CD8-positive, alpha-beta memory T cell (primary cell): ENCODE results near the gene PRR14L. TPM values are rescaled to one million over a fixed set of nuclear protein-coding genes. Genes with fewer than 3 reads are reported as not detected.
A peak's percentile ranks its signal among the peaks of the same experiment; 100 is the strongest.
"Not testable (repeated sequence)": the region's sequence is repeated elsewhere in the genome, so short reads cannot be mapped to it uniquely, and the experiment has no call there.

Source experiments
- CTCF ChIA-PET: fragments of 350-600 bp; sonication (Branson Sonifier 250); formaldehyde crosslinking; loops from one replicate; lab custom pipeline; 2021; ENCODE audit warnings: antibody characterized with exemption; lab: Charles Lee
- POLR2A ChIA-PET: fragments of 350-600 bp; sonication (Branson Sonifier 250); formaldehyde crosslinking; loops from one replicate; lab custom pipeline; 2021; ENCODE audit warnings: antibody characterized with exemption; lab: Charles Lee
- DNase-seq, 5 donors: peaks; one replicate each; pipeline versions ENCODE4 v3.0.0 to v3.0.0-alpha.2; 2020 to 2022; ENCODE audit warnings: mixed read lengths in 1 of 5
- H3K27ac ChIP-seq: one replicate; pipeline ENCODE4 v1.7.0; 2013; ENCODE audit warnings: low read depth, mild to moderate bottlenecking, low read length, moderate library complexity
- H3K27me3 ChIP-seq: 2 replicates; pipeline ENCODE4 v1.7.0; 2013; ENCODE audit warnings: low read length, mild to moderate bottlenecking; ENCODE audit not compliant: insufficient read depth, poor library complexity, severe bottlenecking
- H3K36me3 ChIP-seq: 2 replicates; pipeline ENCODE4 v1.7.0; 2013; ENCODE audit warnings: mild to moderate bottlenecking, low read length, moderate library complexity; ENCODE audit not compliant: insufficient read depth
- H3K4me1 ChIP-seq: 2 replicates; pipeline ENCODE4 v1.7.0; 2013; ENCODE audit warnings: mild to moderate bottlenecking, low read length, moderate library complexity; ENCODE audit not compliant: insufficient read depth
- H3K4me3 ChIP-seq: 2 replicates; pipeline ENCODE4 v1.7.0; 2013; ENCODE audit warnings: mild to moderate bottlenecking, low read length
- H3K9me3 ChIP-seq: 2 replicates; pipeline ENCODE4 v1.7.0; 2013; ENCODE audit warnings: mild to moderate bottlenecking, low read length
- H3K27ac Mint-ChIP-seq, 8 donors: one replicate each; pipeline ENCODE4 v1.8.0; 2020 to 2021; ENCODE audit warnings: mixed read lengths in 8 of 8, mild to moderate bottlenecking in 6 of 8, inconsistent platforms in 3 of 8, moderate library complexity in 3 of 8
- H3K27me3 Mint-ChIP-seq, 2 donors: one replicate each; pipeline ENCODE4 v1.8.0; 2020 to 2021; ENCODE audit warnings: mixed read lengths in 2 of 2, mild to moderate bottlenecking in 1 of 2, moderate library complexity in 1 of 2
- H3K36me3 Mint-ChIP-seq, 3 donors: one replicate each; pipeline ENCODE4 v1.8.0; 2020 to 2021; ENCODE audit warnings: mixed read lengths in 3 of 3, inconsistent platforms in 1 of 3, mild to moderate bottlenecking in 1 of 3
- H3K4me1 Mint-ChIP-seq, 3 donors: one replicate each; pipeline ENCODE4 v1.8.0; 2020 to 2021; ENCODE audit warnings: mixed read lengths in 3 of 3, inconsistent platforms in 1 of 3, mild to moderate bottlenecking in 1 of 3
- H3K4me3 Mint-ChIP-seq, 7 donors: one replicate each; pipeline ENCODE4 v1.8.0; 2020 to 2021; ENCODE audit warnings: mixed read lengths in 7 of 7, mild to moderate bottlenecking in 6 of 7, moderate library complexity in 4 of 7, inconsistent platforms in 2 of 7
- H3K9me3 Mint-ChIP-seq, 5 donors: one replicate each; pipeline ENCODE4 v1.8.0; 2020 to 2022; ENCODE audit warnings: mixed read lengths in 5 of 5, mild to moderate bottlenecking in 3 of 5, moderate library complexity in 2 of 5, inconsistent platforms in 1 of 5
- polyA plus RNA-seq: library from polyadenylated mRNA; unstranded; fragments of 300-500 nt; fragmentation: Illumina TruSeq; gene quantifications from one replicate; pipeline ENCODE4 v1.2.3, GENCODE V29; 2021
- total RNA-seq, 2 experiments: library from RNA; stranded (reverse); gene quantifications; one replicate each; pipeline ENCODE4 v1.2.3, GENCODE V29; 2021

The PRR14L gene
- total RNA-seq (10 to 100 TPM; 50.4 to 52.1 TPM), polyA plus RNA-seq (21.0 TPM)

DNA sequence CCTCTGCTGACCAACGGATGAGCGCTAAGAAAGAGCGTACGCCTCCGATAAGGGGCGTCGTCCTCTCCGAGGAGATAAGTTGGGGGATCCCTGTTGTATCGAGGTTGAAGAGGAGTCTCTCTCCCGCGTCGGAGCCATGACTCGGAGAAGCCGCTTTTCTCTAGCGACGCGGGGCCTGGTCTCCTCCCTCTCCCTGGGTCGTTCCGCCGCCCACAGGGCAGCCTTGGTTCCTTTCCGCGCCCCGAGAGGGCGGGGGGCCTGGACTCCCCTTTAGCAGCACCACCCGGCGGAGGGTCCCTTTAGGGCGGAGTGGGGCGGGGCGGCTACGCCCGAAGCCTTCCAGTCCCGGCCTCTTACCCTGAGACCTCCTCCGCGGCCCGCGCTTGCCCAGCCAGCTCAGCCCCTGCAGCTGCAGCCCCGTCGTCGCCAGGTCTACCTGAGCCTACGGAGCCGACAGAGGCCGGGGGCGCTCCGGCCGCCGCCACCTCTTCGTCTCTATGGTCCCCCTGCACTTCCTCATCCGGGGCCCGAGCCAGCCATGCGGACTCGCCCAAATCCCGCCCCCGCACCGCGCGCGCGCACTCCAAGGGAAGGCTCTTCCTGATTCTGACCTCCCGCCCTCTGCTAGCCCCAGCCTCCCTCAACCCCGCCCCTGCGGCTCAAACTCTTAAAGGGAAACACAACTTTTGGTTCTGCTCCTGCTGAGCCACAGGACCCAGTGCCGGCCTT is at the start of gene PRR14L:
Gene PRR14L (minus strand): TSS at position 497 of the 729 bp plus-strand sequence. CDS start 11,272 bp downstream, outside the sequence.
- Mint-ChIP-seq H3K4me3 (peak within 1 kb of the TSS; percentile 88 to 99 (median 94)), H3K27ac (peak within 1 kb of the TSS; percentile 85 to 97 (median 95)), H3K4me1 (peaks cover 51 to 64% (median 60%) of the 10 kb centered on the region in 3 donors), H3K9me3 (no peaks in the 10 kb centered on the region), H3K36me3 (peaks cover 0 to 18% (median 0%) of the 10 kb centered on the region in 3 donors), H3K27me3 (no peaks in the 10 kb centered on the region)
- Histone ChIP-seq H3K9me3 (no peaks in the 10 kb centered on the region), H3K27ac (peak within 1 kb of the TSS; percentile 81), H3K27me3 (no peaks in the 10 kb centered on the region), H3K4me1 (peaks cover 47% of the 10 kb centered on the region), H3K4me3 (peak within 1 kb of the TSS; percentile 78), H3K36me3 (no peaks in the 10 kb centered on the region)
- CTCF ChIA-PET, result interaction anchor here (1.0 kb wide), 1 partner anchor 84 kb away, joined by 3 read pairs; no protein-coding TSS in a partner anchor
- POLR2A ChIA-PET, result no interaction called here
- peak; percentile 96 to 98 (median 97) for DNase-seq

DNA sequence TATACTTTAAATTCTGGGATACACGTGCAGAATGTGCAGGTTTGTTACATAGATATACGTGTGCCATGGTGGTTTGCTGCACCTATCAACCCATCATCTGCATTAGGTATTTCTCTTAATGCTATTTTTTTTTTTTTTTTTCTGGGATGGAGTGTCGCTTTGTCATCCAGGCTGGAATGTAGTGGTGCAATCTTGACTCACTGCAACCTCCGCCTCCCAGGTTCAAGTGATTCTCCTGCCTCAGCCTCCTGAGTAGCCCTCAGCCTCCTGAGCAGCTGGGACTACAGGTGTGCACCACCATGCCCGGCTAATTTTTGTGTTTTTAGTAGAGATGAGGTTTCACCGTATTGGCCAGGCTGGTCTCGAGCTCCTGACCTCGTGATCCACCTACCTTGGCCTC is 49.4 kb upstream of the PRR14L start:
- H3K27ac Mint-ChIP-seq, H3K4me3 Mint-ChIP-seq, H3K27me3 Mint-ChIP-seq, CTCF ChIA-PET, H3K4me3 ChIP-seq, H3K4me1 Mint-ChIP-seq, H3K27ac ChIP-seq, H3K27me3 ChIP-seq, H3K4me1 ChIP-seq, H3K9me3 Mint-ChIP-seq, POLR2A ChIA-PET, H3K9me3 ChIP-seq, DNase-seq: not testable (repeated sequence)
- H3K36me3 ChIP-seq, result peaks cover 29% of the 10 kb centered on the region
- peaks cover 13 to 71% (median 22%) of the 10 kb centered on the region in 3 donors for H3K36me3 Mint-ChIP-seq

DNA sequence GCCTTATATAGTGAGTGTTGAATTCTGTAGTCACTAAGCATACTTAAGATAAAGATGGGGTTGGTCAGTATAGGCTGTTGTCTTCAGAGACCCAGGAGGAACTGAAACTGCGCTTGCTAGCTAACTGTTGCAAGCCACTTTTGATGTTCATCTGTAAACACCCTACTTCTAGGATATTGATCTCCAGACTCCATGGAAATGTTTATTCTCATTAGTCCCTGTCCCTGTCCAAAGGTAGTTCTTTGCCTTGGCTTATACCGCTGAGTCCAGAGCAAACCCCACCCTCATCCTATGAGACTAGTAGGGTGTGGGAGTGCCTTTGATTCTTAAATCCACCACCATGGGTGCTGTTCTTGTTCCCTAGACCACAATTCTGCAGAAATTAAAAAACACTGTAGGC is 40.3 kb upstream of the PRR14L start:
- no peaks in the 10 kb centered on the region for H3K4me1 Mint-ChIP-seq
- no peaks in the 10 kb centered on the region for H3K27me3 ChIP-seq
- H3K27me3 Mint-ChIP-seq, result no peaks in the 10 kb centered on the region
- H3K4me3 ChIP-seq, result no peak overlapping the region
- H3K27ac ChIP-seq, result no peak overlapping the region
- H3K9me3 ChIP-seq, result no peaks in the 10 kb centered on the region
- H3K27ac Mint-ChIP-seq, result peak overlapping the region in 2 of 8 donors; percentile 29 to 62
- DNase-seq, result no peak
- no peak overlapping the region for H3K4me3 Mint-ChIP-seq
- ChIA-PET POLR2A (no interaction called here), CTCF (no interaction called here)
- no peaks in the 10 kb centered on the region for H3K9me3 Mint-ChIP-seq
- no peaks in the 10 kb centered on the region for H3K4me1 ChIP-seq
- H3K36me3 Mint-ChIP-seq, result peaks cover 0 to 47% (median 10%) of the 10 kb centered on the region in 3 donors
- no peaks in the 10 kb centered on the region for H3K36me3 ChIP-seq

GRCh38 chr22:31789803-31790202 is 39.9 kb upstream of the PRR14L start:
- Histone ChIP-seq H3K27ac (no peak overlapping the region), H3K36me3 (peaks cover 3% of the 10 kb centered on the region), H3K4me1 (no peaks in the 10 kb centered on the region), H3K9me3 (no peaks in the 10 kb centered on the region), H3K27me3 (no peaks in the 10 kb centered on the region), H3K4me3 (no peak overlapping the region)
- Mint-ChIP-seq H3K9me3 (no peaks in the 10 kb centered on the region), H3K4me3 (no peak overlapping the region), H3K36me3 (peaks cover 3 to 51% (median 13%) of the 10 kb centered on the region in 3 donors), H3K27ac (peak overlapping the region in 2 of 8 donors; percentile 6 to 62), H3K4me1 (no peaks in the 10 kb centered on the region), H3K27me3 (no peaks in the 10 kb centered on the region)
- no peak for DNase-seq
- ChIA-PET CTCF (interaction anchor here (1.2 kb wide), 1 partner anchor 15 kb away, joined by 3 read pairs; no protein-coding TSS in a partner anchor), POLR2A (no interaction called here)

- Histone ChIP-seq H3K4me1 (no peaks in the 10 kb centered on the region), H3K36me3 (peaks cover 24% of the 10 kb centered on the region), H3K27ac (no peak overlapping the region), H3K9me3 (no peaks in the 10 kb centered on the region), H3K27me3 (no peaks in the 10 kb centered on the region), H3K4me3 (no peak overlapping the region)
- peaks cover 4 to 75% (median 15%) of the 10 kb centered on the region in 3 donors for H3K36me3 Mint-ChIP-seq
- no peaks in the 10 kb centered on the region for H3K9me3 Mint-ChIP-seq
- no peak for DNase-seq
- H3K27me3 Mint-ChIP-seq, result no peaks in the 10 kb centered on the region
- no peak overlapping the region for H3K4me3 Mint-ChIP-seq
- ChIA-PET CTCF (interaction anchor here (0.7 kb wide), 1 partner anchor 1754 kb away, joined by 3 read pairs; no protein-coding TSS in a partner anchor), POLR2A (no interaction called here)
- no peak overlapping the region for H3K27ac Mint-ChIP-seq
- no peaks in the 10 kb centered on the region for H3K4me1 Mint-ChIP-seq
Measured at GRCh38 chr22:31776231-31776630, 26.3 kb upstream of the PRR14L start.

- H3K4me3 ChIP-seq, result no peak overlapping the region
- no peaks in the 10 kb centered on the region for H3K4me1 Mint-ChIP-seq
- no peaks in the 10 kb centered on the region for H3K27me3 ChIP-seq
- no peaks in the 10 kb centered on the region for H3K4me1 ChIP-seq
- no peak overlapping the region for H3K4me3 Mint-ChIP-seq
- DNase-seq, result no peak
- ChIA-PET CTCF (interaction anchor here (1.4 kb wide), 1 partner anchor 197 kb away, joined by 3 read pairs; no protein-coding TSS in a partner anchor), POLR2A (no interaction called here)
- H3K27ac ChIP-seq, result no peak overlapping the region
- H3K36me3 ChIP-seq, result peaks cover 4% of the 10 kb centered on the region
- H3K9me3 Mint-ChIP-seq, result no peaks in the 10 kb centered on the region
- peaks cover 0 to 73% (median 5%) of the 10 kb centered on the region in 3 donors for H3K36me3 Mint-ChIP-seq
- no peak overlapping the region for H3K27ac Mint-ChIP-seq
- H3K27me3 Mint-ChIP-seq, result no peaks in the 10 kb centered on the region
- H3K9me3 ChIP-seq, result no peaks in the 10 kb centered on the region
Measured at GRCh38 chr22:31773416-31773815, 23.5 kb upstream of the PRR14L start.

- Histone ChIP-seq H3K4me3 (no peak overlapping the region), H3K27ac (no peak overlapping the region), H3K36me3 (peaks cover 17% of the 10 kb centered on the region), H3K27me3 (no peaks in the 10 kb centered on the region), H3K9me3 (no peaks in the 10 kb centered on the region), H3K4me1 (no peaks in the 10 kb centered on the region)
- DNase-seq, result no peak
- Mint-ChIP-seq H3K4me1 (peaks cover 0 to 2% (median 0%) of the 10 kb centered on the region in 3 donors), H3K36me3 (peaks cover 13 to 75% (median 13%) of the 10 kb centered on the region in 3 donors), H3K27ac (no peak overlapping the region), H3K9me3 (no peaks in the 10 kb centered on the region), H3K27me3 (no peaks in the 10 kb centered on the region), H3K4me3 (no peak overlapping the region)
- POLR2A ChIA-PET, result no interaction called here
- CTCF ChIA-PET, result no interaction called here
Measured at GRCh38 chr22:31768422-31769059, 18.6 kb upstream of the PRR14L start.

DNA sequence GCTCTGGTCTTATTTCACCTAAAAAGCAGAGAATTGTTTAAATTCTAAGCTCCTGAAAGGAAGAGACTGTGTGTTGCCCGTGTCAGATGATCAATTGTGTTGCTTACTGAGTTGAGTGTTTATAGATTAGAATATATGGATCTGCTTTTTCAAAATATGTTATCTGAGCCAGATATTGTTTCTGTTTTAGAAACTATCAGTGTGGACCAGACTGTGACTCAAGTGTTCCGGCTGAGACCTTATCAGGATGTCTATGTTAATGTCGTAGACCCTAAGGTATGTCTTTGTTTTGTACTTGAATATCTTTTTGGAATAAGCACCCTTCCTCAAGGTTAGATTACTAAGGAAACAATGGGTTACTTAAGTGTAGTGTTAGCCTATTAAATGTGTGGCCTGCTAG is 14.9 kb upstream of the PRR14L start:
- peaks cover 0 to 2% (median 0%) of the 10 kb centered on the region in 3 donors for H3K4me1 Mint-ChIP-seq

More for the DNA sequence above, 14.9 kb upstream of the PRR14L start:
- Histone ChIP-seq H3K9me3 (no peaks in the 10 kb centered on the region), H3K27ac (no peak overlapping the region), H3K27me3 (no peaks in the 10 kb centered on the region), H3K4me1 (no peaks in the 10 kb centered on the region), H3K4me3 (no peak overlapping the region), H3K36me3 (peaks cover 17% of the 10 kb centered on the region)
- H3K9me3 Mint-ChIP-seq, result no peaks in the 10 kb centered on the region
- H3K27ac Mint-ChIP-seq, result peak overlapping the region in 4 of 8 donors; percentile 5 to 64 (median 34)
- H3K27me3 Mint-ChIP-seq, result no peaks in the 10 kb centered on the region
- POLR2A ChIA-PET, result no interaction called here
- DNase-seq, result no peak
- no peak overlapping the region for H3K4me3 Mint-ChIP-seq
- H3K36me3 Mint-ChIP-seq, result peaks cover 13 to 70% (median 19%) of the 10 kb centered on the region in 3 donors
- CTCF ChIA-PET, result no interaction called here
